NCI-H2171 (cell line): ENCODE results near the gene XDH.

Source experiments
- DNase-seq: peaks from one replicate; lab custom pipeline; 2025; lab: John Stamatoyannopoulos, UW

Gene XDH

GRCh38 chr2:31329081-31329625 is 85.4 kb downstream of the XDH start:
- DNase-seq, result no peak

DNA sequence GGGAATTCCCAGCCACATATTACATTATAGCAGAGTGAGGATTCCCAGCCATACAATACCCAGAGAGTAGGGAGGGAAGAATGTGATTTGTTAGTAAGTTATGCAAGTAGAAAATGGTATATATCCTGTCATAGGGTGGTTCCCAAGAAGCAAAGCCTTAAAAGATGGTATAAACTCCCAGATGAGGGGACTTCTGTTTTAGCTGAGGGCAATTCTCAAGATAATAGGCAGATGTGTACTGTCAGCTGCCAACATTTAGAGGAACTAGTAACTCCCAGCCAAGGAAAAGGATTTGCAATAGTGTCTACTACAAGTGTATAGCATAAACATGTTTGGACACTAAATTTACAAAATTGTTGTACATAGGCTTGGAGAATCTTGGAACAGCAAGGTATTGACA is 86.5 kb downstream of the XDH start:
- no peak for DNase-seq

GRCh38 chr2:31327505-31327904 is 87.0 kb downstream of the XDH start:
- DNase-seq, result no peak

- no peak for DNase-seq
These were observed 90.4 kb downstream of the XDH start for GRCh38 chr2:31324016-31324633.

- no peak for DNase-seq
These were observed 92.2 kb downstream of the XDH start for GRCh38 chr2:31322371-31322770.

GRCh38 chr2:31319406-31320175 is 95.0 kb downstream of the XDH start:
- DNase-seq, result no peak

DNA sequence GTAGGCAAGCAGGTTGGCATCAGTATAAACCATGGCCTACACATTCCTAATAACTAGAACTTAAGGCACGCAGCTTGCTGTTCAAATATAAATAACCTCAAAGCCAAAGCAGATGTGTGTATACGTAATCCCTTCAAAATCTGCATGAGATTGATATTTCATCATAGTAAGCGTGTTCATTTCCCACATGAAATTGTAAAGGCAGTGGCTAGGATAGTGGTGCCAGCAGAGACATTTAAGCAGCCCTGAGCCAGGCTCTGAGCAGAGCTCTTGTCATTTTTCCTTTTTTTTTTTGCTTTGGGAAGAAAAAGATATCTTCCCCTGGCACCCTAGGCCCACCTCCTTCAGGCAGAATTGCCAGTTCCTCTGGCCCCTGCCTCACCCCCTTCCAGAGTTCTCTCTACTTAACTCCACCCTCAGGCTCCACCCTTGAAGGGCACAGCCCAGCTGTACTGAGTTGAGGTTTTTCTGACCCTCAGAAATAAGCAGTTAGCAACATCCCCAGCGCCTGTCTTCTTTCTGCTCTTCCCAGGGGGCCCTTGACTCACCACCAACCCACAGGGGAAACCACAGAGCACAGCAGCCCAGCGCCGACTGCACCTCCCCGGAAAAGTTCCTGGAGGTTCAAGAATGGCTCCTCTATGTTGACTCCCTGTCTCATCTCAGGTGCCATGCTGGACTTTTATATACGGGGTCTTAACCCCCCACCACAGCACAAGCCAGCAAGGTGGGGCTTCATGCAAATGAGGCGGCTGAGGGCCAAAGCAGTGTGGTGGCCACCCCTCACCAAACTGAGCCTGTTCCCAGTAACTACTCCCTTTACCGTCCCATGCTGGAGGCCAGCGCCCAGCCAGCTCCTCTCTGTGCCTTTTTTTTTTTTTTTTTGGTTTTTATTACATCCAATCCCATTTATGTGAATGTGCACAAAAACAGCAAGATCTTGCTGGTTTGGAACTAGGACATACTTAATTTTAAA is 95.9 kb downstream of the XDH start:
- no peak for DNase-seq

DNA sequence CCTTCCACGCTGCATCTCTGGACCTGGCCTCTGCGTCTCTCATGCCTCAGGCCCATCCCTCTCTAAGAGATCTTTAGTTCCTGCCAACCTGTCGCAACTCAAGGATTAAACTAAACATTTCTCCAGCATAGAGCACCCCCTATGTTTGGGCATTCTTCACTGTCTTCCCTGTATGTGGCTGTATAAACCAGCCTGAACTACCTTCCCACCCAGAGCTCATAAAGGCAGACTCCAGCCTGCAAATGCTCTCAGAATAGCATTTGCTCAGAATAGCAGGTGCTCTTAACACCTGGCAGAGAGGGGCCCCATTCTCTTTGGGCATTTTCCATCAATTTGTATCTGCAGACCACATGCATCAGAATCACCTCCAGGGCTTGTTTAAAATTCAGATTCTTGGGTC is 97.1 kb downstream of the XDH start:
- no peak for DNase-seq

- DNase-seq, result no peak
These were observed 99.8 kb downstream of the XDH start for GRCh38 chr2:31314761-31315160.

DNA sequence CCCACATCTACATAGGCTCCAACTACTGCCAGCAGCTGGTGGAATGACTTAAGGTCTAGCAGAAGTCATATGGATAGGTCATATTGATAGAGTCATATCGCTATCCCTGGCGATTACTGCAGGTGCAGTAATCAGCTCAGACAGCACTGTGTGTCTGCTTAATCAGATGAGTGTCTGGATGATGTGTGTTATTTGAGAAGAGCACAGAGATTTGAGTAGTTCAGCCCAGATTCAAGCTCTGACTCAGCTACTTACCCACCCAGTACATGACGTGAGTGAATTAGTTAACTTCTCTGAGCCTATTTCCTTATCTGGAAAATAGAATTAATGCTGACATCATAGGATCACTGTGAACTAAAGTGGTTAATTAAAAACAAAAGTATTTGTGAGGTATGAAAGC is 101.6 kb downstream of the XDH start:
- DNase-seq, result no peak

DNA sequence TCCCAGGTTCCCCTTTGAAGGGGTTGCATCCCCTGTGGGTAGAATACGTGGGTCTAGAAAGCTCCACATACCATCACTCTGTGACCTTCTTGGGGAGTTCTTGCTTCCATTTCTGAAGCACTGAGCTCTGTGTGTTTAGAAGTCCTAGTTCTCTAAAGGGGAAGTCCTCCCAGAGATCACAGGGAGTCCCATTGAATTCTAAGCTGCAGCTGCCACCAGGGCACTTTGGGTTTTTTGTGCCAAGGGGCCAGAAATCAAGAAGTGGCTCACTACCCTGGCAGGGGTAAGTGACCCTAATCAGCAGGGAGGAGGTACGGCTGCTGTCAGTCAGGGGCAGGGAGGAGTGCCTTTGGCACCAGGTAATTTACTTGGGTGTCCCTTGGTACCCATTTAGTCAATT is 109.7 kb downstream of the XDH start:
- no peak for DNase-seq

GRCh38 chr2:31302940-31303563 is 111.5 kb downstream of the XDH start:
- no peak for DNase-seq

DNA sequence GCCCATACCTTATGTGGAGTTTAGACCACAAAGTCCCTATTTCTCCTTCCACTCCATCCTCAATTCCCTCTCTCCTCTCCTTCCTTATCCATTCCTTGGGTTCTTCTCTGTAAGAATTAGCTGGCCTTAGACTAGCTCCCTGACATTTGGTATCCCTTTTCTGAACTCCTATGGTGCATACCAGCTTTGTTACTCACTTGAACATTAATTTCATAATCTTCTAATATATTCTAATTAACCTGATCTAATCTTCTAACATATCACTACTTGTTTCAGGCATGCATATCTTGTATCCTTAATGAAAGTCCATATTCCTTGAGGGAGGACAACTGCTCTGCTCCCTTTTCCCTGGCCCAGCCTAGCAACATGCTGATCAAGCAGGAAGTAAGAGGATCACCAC is 114.2 kb downstream of the XDH start:
- no peak for DNase-seq

GRCh38 chr2:31299547-31299946 is 115.0 kb downstream of the XDH start:
- no peak for DNase-seq

DNA sequence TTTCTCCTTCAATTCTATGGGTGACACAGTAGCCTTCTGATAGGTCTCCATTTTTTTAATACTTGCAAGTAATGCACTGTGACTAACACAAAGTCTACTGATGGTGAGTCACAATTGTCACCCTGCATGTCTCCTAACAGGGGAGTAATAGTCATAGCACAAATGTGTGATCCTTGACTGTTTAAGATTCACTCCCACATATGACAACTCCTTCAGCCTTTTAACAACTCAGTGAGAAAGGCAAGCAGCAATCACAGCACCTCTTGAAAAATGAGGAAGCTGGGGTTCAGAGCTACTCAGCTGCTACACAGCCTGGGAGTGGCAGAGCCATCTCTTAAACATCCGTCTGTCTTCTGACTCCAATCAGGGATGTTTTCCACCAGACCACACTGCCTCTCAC is 116.8 kb downstream of the XDH start:
- DNase-seq, result no peak

DNA sequence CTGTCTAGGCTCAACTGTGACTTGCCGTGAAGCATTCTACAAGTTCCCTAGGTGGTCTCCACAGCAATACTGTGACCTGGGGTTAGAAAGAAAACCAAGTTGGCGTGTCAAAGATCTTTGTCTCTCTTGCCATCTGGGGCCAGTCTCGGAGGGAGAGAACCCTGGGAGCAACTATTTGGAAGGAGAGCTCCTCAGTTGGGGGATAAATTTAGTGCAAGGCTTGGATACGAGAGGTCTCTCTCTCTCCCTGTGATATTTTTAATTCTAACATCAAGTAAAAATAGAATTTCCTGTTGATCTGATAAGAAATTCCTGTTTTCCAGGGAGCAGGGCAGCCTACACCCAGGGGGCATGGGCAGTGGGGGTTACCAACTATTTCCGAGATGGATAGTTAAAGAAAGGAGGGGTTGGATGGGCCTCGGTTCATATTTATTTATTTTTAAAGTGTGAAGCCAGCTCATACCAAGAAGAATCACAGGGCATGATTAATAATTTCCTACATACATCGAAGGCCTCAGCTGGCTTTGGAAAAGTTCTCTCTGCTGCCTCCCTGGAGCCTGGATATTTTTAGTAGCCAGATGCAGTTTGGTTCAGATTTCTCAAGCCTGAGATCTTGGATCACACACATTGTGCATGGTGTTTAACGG is 117.8 kb downstream of the XDH start:
- no peak for DNase-seq

DNA sequence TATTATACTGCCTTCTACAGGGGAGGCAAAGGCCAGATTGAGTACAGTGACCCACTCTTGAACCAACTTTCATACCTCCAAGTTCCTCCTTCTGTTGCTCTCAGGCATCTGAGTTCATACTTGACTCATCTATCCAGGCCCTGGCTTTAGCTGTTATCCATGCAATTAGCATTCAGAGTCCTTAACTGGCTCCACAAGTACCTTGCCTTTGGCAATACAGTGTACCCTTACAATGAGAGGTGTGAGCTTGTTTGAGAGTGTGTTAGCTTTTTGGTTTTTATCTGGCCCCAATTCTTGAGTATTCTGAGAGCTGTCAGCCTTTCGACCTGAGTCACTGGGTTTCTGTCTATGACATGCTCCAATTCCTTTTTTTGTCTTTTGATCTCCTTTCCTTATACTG is 120.3 kb downstream of the XDH start:
- no peak for DNase-seq

- DNase-seq, result no peak
These were observed 126.9 kb downstream of the XDH start for GRCh38 chr2:31287654-31288053.

GRCh38 chr2:31286961-31287550 is 127.5 kb downstream of the XDH start:
- no peak for DNase-seq

DNA sequence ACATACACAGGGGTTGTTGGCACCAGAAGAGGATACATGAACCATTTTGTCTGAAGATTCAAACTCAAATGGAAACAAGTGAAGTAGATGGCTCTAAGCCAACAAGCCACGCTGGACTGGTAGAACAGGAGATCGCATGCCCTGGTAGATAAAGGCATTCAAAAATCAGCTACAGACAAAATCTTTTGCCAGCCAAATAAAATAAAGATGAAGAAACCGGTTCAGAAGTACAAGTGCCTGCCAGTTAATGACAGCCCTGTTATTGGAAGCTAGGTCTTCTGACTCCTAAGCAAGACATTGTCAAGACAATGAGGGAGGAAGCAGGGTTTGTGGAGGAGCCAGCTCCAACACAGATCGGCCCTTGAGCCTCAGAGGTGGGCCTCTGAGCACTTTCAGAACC is 128.3 kb downstream of the XDH start:
- DNase-seq, result no peak
